GM21737 (cell line): ENCODE measurements around the gene HNRNPA0.

Experiments used
- ATAC-seq: cut with Tn5 transposase; IDR thresholded peaks from one replicate; pipeline ENCODE4 v1.9.1; 2021; ENCODE audit warnings: mild to moderate bottlenecking, moderate library complexity; ENCODE audit not compliant: unreplicated experiment

HNRNPA0 gene

DNA sequence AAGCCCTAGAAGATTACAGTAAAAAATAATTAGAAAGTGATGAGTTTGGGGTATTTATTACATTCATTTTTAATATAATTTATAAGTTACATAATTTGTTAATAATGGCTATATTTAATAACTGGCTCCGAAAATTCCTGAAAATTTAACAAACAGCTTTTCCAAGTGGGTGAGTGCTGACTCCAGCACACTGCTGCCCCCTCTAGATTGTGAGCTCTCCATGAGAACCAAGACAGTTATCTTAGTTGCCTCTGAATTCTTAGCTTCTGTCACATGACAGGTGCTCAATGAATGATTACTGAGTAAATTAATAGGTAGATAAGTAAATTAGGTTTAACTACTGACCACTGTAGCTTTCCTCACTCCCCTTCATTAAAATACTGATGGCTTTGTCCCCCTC, 26.1 kb downstream of the HNRNPA0 start:
- ATAC-seq = no peak

DNA sequence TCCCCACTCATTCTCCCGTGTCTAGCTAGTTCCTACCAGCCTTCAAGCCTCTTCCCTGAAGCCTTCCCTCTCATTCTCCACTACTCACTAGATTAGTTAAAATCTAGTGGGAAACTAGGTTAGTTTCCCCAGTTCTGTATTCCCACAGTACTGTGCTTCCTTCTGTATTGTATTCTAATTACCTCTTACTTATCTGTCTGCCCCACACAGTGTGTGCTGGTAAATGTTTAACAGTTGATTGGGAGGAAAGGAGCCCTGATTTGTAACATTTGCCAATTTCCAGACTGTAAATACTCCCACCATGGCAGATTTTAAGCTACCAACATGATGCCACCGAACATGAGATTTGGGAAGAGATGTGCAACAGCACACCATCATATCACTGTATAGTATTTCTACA, 26.5 kb downstream of the HNRNPA0 start:
- ATAC-seq = no peak

DNA sequence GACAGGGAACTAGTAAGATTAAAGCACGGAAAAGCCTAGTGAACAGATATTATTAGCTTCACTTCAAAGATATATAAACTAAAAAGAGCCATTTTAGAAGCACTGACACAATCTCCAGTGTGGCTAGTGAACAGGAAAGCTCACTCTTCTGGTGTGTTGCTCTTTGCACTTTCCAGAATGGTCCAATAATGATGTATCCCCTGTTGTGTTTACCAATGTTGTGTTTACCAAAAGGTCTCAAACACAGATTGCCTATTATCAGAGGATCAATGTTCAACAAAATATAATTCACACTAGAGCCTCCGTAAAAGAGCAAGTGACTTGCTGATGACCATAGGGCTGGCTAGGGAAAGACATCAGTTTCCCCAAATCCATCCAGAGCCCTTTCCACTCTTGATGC, 29.9 kb downstream of the HNRNPA0 start:
- ATAC-seq = no peak

DNA sequence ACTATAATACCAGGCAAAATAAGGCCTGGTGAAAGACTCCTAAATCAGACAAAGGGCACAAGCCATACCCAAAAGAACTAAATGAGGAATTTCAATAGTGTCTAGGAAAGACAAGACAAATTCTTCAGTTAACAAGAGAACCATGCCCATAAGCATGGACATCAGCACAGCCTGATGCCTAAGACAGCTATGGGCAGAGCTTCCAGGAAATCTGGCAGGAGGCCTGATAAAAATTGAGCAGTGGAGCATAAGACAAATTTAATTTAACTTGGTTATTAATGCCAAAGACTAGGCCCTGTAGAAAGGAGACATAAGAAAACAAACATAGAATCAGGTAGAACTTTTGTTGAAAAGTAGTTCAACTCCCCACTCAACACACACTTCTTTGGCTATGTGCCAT, 35.6 kb downstream of the HNRNPA0 start:
- ATAC-seq = no peak

DNA sequence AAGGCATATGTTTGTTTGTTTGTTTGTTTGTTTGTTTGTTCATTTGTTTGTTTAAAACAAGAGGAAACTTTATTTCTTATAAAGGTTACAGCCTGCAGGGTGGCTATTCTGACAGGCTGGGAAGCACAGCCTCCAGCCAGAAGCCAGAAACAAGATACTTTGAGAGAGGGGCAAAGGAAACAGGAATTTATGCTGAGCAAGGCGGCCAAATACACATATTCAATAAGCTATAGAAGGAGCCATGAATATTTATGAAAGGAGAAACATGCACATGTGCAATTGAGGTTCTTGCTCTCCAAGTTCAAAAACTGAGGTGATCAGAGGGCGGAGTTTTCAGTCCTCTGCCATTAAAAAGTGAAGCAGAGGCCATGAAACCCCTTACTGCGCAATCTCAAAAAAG, 37.8 kb downstream of the HNRNPA0 start:
- ATAC-seq = no peak

DNA sequence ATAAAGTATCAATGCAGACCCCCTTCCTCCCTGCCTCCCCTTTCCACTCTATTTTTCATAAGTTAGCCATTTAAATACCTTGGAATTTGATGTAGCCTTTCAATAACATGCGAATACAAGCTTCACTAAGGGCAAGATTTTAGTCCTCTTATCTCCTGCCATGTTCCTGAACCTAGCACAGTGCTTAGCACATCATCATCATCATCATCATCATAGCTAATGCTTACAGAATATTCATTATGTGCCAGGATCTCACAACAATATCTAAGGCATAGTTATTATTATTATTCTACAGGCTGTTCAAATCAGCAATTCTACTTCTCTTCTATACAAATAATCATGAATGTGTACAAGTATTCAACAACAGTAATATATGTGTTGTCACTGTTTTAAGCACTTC, 38.7 kb downstream of the HNRNPA0 start:
- ATAC-seq = no peak

DNA sequence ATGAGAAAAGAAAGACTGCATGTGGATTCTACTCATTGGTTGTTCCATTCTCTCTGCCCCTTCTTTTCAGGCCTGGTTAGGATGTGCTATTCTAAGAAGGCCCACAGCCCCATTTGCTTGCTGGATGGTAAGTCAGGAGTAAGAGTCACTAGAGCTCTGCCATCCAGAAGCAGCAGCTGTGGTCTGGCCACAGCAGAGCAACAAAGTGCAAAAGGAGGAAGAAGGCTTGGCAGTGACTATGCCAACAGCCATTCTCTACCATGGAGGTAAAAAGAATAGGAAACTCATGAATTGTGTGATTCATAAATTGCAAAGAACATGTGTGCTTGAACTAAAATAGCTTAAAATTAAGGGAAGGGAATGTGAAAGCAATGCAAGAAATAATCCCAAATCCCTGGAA, 39.2 kb downstream of the HNRNPA0 start:
- ATAC-seq = no peak

DNA sequence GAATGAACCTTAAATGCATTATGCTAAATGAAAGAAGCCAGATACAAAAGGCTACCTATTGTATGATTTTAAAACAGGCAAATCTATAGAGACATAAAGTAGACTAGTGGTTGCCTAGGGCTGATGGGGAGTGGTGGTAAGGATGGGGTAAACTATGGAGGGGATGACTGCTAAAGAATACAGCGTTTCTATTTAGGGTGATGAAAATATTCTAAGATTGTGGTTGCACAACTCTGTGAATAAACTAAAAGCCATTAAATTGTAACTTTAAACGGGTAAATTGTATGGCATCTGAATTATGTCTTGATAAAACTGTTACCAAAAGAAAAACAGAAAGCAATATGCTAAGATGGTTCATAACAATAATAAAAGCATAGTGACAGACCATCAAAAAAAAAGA, 39.7 kb downstream of the HNRNPA0 start:
- no peak for ATAC-seq

DNA sequence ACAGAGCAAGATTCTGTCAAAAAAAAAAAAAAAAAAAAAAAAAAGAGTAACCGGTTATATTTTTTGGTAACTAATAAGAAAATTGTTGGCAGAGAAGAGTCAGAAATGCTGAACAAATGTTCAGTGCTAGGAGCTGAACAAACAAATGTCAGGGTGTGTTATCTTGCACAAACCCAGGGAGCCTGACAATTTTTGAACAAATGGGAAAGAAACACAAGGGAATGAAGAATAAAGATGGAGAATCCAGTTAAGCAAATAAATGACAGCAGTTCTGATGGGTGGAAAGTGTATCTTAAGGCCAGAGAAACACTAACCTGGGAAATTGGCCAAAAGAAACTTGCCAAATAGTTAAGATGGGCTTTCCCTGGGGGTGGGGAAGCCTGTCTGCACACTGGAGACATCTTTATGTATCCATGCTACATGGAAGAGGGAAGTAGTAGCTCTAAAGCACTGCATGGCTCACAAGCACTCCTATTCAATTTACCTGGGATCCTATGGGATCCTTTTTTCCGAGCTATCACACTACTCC, 42.0 kb downstream of the HNRNPA0 start:
- no peak for ATAC-seq

DNA sequence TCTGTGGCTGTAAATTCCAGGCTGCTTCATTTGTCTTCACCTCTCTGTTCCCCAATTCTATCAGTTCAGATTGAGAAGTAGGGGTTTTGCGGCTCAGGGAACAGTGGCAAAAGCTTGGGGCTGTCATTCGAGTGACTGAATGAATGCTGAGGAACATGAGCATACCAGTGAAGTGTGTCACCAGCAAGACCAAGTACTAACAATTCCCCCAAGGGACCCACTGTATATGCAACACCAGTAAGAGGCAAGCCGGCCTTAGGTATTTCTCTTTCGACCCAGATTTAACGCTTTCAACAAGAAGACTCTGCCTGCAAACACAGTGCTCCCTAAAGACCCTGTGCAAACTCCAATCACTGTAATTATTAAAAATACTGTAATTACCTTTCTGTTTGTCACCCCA, 44.1 kb downstream of the HNRNPA0 start:
- ATAC-seq = no peak

DNA sequence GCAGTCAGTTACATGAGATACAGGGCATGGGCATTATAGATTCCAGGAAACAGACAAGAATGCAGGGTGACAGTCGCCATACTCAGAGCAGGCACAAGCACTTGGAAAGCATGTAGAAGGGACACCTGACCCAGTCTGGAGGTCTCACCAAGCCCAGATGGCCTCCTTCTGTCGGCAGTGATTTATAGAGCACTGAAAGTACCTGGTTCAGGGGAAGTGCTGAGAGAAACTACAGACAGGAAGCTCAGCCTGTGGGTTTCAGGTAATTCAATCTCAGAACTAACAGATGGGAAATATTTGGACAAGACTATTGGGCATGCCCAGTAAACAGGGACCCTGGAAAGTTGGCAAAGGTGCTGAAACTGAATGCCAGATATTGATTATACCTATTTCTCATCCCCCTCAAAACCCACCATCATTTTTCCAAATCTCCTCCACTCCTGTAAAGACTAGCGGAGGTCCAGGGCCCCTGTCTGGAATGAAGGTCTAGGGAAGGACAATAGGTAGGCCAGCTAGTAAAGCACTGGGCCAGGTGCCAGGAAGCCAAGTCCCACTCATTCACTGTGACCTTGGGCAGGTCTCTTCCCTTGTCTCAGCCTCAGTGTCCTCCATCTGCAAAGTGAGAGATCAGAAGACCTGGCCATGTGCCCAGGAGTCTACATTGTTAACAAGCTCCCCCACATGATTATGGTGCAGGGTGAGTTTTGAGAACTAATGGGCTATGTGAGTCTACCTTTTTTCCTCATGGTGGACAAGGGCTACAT, 45.2 kb downstream of the HNRNPA0 start:
- no peak for ATAC-seq

DNA sequence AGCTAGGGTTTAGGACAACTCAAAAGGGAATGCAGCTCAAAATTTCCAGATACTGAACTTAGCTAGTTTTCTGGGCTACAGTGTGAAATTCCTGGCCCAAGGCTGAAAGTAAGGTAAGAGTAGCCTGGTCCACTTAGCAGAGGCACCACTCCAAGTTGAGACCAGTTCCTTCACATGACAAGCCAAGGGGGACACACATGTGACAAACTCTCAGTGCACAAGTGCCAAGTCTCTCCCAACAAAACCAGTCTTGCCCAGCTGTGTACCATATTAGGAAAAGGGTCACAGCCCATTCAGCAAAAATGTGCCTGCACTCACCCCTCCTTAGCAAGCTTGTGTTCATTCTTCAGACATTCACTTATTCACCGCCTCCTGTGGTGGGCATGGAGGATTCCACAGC, 46.1 kb downstream of the HNRNPA0 start:
- ATAC-seq = no peak

DNA sequence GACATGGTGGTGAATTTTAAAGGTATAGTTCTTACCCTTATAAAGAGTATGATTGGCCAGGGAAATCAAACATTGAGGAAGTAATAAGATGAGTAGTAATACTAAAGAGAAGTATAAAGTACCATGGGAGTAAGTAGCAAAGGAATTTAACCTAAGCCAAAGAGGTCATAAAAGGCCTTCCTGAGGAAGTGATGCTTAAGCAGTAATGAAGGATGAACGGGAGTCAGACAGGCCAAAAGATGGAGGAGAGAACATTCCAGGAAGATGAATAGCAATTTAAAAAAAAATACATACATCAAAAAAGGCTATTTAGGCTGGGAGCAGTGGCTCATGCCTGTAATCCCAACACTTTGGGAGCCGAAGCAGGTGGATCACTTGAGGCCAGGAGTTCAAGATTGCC, 47.3 kb downstream of the HNRNPA0 start:
- ATAC-seq = no peak

DNA sequence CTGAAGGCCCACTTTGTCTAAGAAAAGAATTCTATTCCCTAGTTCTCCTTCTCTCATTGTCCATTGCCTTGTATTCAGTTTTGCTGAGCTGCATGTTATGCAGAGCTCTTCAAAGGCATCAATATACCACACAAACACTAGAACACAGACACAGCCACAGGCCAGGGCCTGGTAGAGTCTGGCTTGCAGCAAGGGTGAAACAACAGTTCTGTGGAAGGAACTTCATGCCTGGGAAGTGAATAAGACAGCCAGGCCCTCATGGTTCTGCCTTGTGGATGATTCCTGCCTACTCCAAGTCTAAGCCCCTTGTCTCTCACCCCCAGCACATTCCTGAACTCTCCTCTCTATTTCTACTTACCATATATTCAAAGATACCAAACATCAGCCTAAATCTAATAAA, 49.1 kb downstream of the HNRNPA0 start:
- no peak for ATAC-seq

DNA sequence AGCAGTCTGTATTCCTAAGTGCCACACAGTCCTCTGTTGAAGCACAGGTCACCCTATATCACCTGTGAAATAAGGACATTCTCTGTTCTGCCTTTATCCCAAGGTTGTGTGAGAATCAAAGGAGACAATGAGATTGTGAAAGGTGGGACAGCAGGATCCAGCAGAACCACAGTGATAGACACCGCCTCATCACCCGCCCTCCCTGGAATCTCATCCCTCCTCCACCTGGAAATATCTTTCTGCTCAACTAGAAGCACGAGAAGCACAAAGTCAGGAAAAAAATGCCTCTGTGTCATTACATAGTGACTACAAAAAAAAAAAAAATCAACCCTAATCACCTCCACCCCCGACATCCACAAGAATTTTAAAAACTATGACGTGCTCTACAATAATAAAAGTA, 50.6 kb downstream of the HNRNPA0 start:
- no peak for ATAC-seq

DNA sequence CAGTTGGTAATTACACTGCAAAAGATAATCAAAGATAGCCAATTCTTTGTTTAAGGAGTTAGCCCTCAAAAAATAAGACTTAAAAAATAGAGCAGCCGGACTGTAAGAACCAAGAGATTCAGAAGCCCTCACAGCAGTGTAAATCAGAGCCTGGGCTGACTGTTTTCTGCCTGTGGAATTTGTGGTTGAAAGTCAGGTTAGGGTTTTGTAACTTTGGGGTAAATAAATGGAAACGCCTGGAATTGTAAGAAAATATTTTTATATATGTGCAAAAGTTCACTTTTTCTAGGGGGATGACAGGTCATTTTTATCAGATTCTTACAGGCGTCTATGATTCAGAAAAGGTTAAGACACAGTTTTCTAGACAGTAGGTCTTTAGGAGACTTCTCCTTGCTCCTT, 53.9 kb downstream of the HNRNPA0 start:
- ATAC-seq = no peak

DNA sequence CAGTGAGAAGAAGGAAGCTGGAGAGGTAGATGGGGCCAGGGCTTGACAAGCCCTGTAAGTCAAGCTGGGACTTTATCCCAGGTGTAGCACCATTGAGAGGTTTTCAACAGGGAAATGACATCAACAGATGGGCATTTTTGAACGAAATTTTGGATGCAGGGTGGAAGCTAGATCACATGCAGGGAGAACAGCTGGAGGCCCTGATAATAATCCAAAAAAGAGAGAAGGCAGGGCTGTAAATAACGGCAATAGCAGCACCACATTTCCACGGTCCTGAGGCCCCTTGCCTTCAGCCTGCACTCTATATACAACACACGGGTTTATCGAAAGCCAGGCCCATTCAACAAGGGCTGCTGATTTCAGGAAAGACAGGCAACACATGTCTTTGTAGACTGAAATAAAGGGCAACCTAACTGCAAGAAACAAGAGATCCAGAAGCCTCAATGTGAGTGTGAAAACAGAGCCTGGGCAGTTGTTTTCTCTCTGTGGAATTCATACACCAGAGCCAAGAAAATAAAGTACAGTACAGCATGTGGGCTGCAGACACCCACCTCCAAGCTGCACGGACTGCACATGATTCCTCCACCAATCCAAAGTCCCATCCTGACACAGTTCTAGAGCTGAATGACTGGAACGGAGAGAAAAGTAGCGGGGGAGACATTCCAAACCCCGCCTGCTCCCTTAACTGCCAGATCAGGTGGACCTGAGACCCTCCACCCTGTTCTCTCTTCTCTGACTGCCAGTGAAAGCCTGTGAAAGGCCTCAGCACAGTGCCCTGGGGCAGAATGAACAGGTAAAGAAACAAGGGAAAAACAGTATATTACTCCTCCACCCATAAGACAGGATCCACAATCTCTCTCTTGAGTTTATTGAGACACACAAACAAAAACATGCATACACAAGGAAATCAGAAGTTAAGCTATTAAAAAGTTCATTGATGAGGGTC, 54.6 kb downstream of the HNRNPA0 start:
- ATAC-seq = no peak

DNA sequence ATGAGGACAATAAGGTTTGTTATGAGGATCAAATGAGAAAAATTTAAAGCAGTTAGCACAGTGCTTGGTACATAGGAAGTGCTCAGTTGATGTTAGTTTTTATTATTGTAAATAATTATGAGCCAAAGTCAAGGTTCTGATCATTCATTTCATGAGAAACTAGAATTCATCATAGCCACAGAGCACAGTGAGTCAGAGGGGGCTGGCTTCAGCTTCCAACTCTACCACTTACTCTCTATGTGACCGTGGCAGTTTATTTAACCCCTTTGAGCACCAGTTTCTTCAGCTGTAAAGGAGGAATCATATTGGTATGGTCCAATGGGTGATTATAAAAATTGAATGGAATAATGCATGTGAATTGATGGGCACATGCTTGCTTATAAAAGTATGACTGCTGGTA, 57.7 kb downstream of the HNRNPA0 start:
- no peak for ATAC-seq

DNA sequence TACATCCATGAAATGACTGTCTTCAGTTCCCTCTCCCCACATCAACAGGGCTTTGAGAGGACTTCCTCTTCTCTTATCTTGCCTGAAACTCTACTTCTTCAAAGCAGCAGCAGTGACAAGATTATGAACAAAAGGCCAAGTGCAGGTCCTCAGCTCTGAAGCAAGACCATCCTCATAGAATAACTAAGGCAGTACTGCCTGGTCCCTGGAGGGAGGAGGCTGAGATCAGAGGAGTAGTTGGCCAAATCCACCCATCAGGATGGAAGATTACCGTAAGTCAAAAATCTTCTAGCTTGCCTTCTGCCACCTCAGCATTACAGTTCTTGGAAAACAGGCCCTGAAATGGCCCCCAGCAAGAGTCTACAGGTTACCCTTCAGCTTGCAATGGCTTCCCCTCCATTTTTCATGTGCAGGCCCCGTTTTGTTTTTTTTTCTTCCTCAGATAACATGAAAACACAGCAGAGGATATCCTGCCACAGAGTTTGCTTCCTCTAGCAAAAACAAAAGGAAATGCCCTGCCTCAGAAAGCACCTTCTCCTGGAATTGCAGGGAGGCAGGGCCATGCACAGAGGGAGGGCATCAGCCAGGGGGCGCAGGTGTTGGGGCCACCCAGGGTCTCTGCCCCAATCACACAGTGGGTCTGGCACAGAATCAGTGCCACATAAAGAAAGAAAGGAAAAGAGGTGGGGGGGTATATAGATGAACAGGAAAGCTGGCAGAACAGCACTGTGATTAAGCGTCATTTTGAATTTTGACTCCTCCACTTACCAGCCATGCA, 58.3 kb downstream of the HNRNPA0 start:
- no peak for ATAC-seq
